Colonic mucosa (tissue), 4 donors: ENCODE results near the gene GRK5. TPM values are rescaled to one million over a fixed set of nuclear protein-coding genes. Genes with fewer than 3 reads are reported as not detected.

Source experiments
- DNase-seq: peaks from one replicate; pipeline ENCODE4 v3.0.0-alpha.2; 2020
- H3K27ac ChIP-seq: fragments of 200-600 bp; one replicate; pipeline ENCODE4 v1.8.0; 2021
- H3K27me3 ChIP-seq: fragments of 200-600 bp; one replicate; pipeline ENCODE4 v1.8.0; 2021
- H3K36me3 ChIP-seq: fragments of 200-600 bp; one replicate; pipeline ENCODE4 v1.8.0; 2021
- H3K4me1 ChIP-seq: fragments of 200-600 bp; one replicate; pipeline ENCODE4 v1.8.0; 2021; ENCODE audit warnings: mild to moderate bottlenecking
- H3K4me3 ChIP-seq: fragments of 200-600 bp; one replicate; pipeline ENCODE4 v1.8.0; 2021
- H3K9ac ChIP-seq, 2 donors: one replicate each; pipeline ENCODE4 v1.7.0; 2013; ENCODE audit warnings: control low read depth in 2 of 2, low read depth in 2 of 2, low read length in 2 of 2
- H3K9me3 ChIP-seq: fragments of 200-600 bp; one replicate; pipeline ENCODE4 v1.8.0; 2021
- intact Hi-C: fragments of 100-400 bp; cut with DNase I; formaldehyde crosslinking; loops from one replicate; pipeline ENCODE4 v1.14.1; 2022
- microRNA-seq: library from miRNA; unstranded; fragments of <30 nt; microRNA quantifications from one replicate; pipeline ENCODE4, GENCODE V29; 2019
- total RNA-seq, 2 donors: library from RNA; stranded (reverse); fragmentation: NEBNext Ultra II Directional in 1 of 2; extraction: Animal tissue kit (Norgen Biotek cat#: 25700) in 1 of 2; gene quantifications; one replicate each; pipeline ENCODE4 v1.2.1, GENCODE V29; 2021
- TF ChIP-seq, protein P1 (sequence below): fragments of 200-600 bp; IDR thresholded peaks from one replicate; pipeline ENCODE4 v1.8.0; 2022; ENCODE audit warnings: antibody characterized with exemption, mild to moderate bottlenecking
- donor health status: healthy.
- donor health status: DM: no; HTN: no; CAD: no.
- donor health status: DM: no; HTN: no; CAD: no.

GRK5 gene
- total RNA-seq, 2 donors from 2014 or later, result 4.6 to 12.7 TPM

DNA sequence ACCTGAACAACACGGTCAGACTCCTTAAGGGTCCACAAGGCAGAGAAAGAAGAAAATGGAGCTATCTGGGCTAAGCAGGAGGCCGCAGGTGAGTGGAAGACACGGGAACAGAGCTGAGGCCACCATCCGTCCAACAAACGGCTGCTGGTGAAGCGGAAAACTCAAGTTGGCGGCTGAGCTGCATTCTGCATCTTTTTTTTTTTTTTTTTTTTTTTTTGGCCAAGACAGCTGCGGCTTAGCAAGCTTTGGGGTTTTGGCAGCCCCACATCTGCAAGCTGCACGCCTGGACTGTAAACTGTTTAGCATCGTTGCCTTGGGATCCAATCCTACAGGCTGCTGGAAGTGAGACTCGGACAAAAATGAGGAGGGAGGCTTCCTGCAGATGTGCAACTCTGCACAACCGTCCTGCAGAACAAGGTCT lies 297.8 kb downstream of the GRK5 start:
- no peak for DNase-seq

More for the DNA sequence above, 297.8 kb downstream of the GRK5 start:
- H3K4me1 ChIP-seq, result no peaks in the 10 kb centered on the region
- intact Hi-C loops, result no loop called here
- H3K9me3 ChIP-seq, result no peaks in the 10 kb centered on the region
- no peak overlapping the region for H3K9ac ChIP-seq
- no peak overlapping the region for H3K27ac ChIP-seq
- no peaks in the 10 kb centered on the region for H3K27me3 ChIP-seq
- TF ChIP-seq, protein P1, sequence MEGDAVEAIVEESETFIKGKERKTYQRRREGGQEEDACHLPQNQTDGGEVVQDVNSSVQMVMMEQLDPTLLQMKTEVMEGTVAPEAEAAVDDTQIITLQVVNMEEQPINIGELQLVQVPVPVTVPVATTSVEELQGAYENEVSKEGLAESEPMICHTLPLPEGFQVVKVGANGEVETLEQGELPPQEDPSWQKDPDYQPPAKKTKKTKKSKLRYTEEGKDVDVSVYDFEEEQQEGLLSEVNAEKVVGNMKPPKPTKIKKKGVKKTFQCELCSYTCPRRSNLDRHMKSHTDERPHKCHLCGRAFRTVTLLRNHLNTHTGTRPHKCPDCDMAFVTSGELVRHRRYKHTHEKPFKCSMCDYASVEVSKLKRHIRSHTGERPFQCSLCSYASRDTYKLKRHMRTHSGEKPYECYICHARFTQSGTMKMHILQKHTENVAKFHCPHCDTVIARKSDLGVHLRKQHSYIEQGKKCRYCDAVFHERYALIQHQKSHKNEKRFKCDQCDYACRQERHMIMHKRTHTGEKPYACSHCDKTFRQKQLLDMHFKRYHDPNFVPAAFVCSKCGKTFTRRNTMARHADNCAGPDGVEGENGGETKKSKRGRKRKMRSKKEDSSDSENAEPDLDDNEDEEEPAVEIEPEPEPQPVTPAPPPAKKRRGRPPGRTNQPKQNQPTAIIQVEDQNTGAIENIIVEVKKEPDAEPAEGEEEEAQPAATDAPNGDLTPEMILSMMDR, result no peak
- no peak overlapping the region for H3K4me3 ChIP-seq
- H3K36me3 ChIP-seq, result no peaks in the 10 kb centered on the region

Small RNAs within 50 kb of the gene (microRNA-seq; reads per million reads assigned to microRNA genes)
- gene MIR4681, result not detected

Other genes starting within 250 kb of the GRK5 start
- gene NANOS1, start 177.9 kb upstream of the GRK5 start, total RNA-seq, result under 1 TPM; 0.30 to 0.74 TPM
- gene EIF3A, start 126.8 kb upstream of the GRK5 start, total RNA-seq, result 100 to 1,000 TPM; 124 to 127 TPM
- gene DENND10, start 103.5 kb upstream of the GRK5 start, total RNA-seq, result 10 to 100 TPM; 23.3 to 42.7 TPM
- 10 to 100 TPM; 29.4 to 37.2 TPM for gene SFXN4, start 41.9 kb upstream of the GRK5 start, total RNA-seq
- 100 to 1,000 TPM; 147 to 156 TPM for gene PRDX3, start 28.8 kb upstream of the GRK5 start, total RNA-seq